Adrenal gland (tissue), 5 donors: ENCODE results near the gene CFHR3.

Source experiments
- POLR2A ChIP-seq, 2 donors: fragments of 450-650 bp; IDR thresholded peaks; one replicate each; pipeline ENCODE4 v1.6.1; 2017; ENCODE audit warnings: antibody characterized with exemption in 2 of 2, mild to moderate bottlenecking in 2 of 2, moderate library complexity in 1 of 2
- TF ChIP-seq, protein P1 (sequence below), 6 experiments: fragments of 450-650 bp in 4 of 6; fragments of 200-600 bp in 2 of 6; sonication (generic) in 1 of 6; IDR thresholded peaks; 1 replicate in 5 of 6; 2 replicates in 1 of 6; pipeline versions ENCODE4 v1.5.1 to v1.8.0; 2016 to 2021; ENCODE audit warnings: antibody characterized with exemption in 6 of 6, mild to moderate bottlenecking in 2 of 6, moderate library complexity in 1 of 6
- donor health status: DM: no; HTN: no; CAD: no.

DNA sequence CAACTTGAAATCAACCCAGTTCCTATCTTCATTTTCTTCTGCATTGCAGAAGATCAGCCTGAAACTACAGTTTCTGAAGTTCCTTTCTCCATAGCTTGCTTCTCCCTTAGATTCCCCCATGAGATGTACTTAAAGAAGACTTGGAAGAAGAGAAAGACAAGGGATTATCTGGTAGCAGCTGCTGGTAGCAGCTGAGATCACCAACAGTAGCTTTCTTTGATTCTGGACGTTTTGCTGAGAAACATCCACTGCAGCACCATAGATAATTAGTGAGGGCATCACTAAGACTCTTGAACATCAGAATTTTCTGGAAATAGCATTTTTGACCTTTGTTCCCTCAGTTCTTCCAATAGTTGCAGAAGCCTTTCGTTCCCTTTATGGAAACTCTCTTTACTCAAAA lies 465 bp upstream of the CFHR3 start:
- TF ChIP-seq, protein P1, sequence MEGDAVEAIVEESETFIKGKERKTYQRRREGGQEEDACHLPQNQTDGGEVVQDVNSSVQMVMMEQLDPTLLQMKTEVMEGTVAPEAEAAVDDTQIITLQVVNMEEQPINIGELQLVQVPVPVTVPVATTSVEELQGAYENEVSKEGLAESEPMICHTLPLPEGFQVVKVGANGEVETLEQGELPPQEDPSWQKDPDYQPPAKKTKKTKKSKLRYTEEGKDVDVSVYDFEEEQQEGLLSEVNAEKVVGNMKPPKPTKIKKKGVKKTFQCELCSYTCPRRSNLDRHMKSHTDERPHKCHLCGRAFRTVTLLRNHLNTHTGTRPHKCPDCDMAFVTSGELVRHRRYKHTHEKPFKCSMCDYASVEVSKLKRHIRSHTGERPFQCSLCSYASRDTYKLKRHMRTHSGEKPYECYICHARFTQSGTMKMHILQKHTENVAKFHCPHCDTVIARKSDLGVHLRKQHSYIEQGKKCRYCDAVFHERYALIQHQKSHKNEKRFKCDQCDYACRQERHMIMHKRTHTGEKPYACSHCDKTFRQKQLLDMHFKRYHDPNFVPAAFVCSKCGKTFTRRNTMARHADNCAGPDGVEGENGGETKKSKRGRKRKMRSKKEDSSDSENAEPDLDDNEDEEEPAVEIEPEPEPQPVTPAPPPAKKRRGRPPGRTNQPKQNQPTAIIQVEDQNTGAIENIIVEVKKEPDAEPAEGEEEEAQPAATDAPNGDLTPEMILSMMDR (IDR thresholded peaks at IDR 0.05) = no peak
- TF ChIP-seq POLR2A (IDR thresholded peaks at IDR 0.05) = no peak
